ENCODE measurements around the gene FAM50A. TPM values are rescaled to one million over a fixed set of nuclear protein-coding genes. Genes with fewer than 3 reads are reported as not detected.

The FAM50A gene
- total RNA-seq, 1 experiment from 2014 or later = 57.4 TPM

DNA sequence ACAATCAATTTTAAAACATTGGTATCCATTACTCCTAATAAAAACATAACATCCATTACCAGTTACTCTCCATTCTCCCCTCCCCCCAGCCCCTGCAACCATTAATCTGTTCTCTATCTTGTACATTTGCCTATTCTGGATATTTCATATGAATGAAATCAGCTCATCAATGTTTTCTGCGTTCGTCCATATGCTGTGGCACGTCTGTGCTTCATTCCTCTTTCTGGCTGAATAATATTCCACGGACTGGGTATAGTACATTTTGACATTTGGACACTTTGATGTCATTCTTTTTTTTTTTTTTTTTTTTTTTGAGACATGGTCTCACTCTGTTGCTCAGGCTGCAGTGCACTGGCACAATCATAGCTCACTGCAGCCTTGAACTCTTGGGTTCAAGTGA lies 40.1 kb upstream of the FAM50A start:
- peaks cover under 1% of the 10 kb centered on the region; the same call in 1 of the 2 replicates for H3K27me3 Mint-ChIP-seq (ENCODE audit: low read depth)

More for the DNA sequence above, 40.1 kb upstream of the FAM50A start:
- H4K91ac ChIP-seq (ENCODE audit: insufficient read length, low read depth, low read length) = no peak overlapping the region
- H3K18ac ChIP-seq (ENCODE audit: insufficient read length, low read depth, low read length) = no peak overlapping the region
- no peak overlapping the region for H4K8ac ChIP-seq (replicated peaks; ENCODE audit: insufficient read length, low read depth, low read length)
- no peak overlapping the region for H3K27ac Mint-ChIP-seq
- no peaks in the 10 kb centered on the region for H4K20me1 ChIP-seq (ENCODE audit: control insufficient read depth, insufficient read depth, insufficient read length)
- H2BK120ac ChIP-seq (ENCODE audit: low read depth, low read length, poor library complexity, severe bottlenecking) = no peak overlapping the region
- H3K9me3 ChIP-seq (ENCODE audit: control insufficient read depth, low read depth, low read length) = peaks cover 27% of the 10 kb centered on the region
- H3K27me3 ChIP-seq (ENCODE audit: insufficient read depth, low read length) = no peaks in the 10 kb centered on the region
- H2BK12ac ChIP-seq (ENCODE audit: insufficient read length, low read depth, low read length) = no peak overlapping the region
- no peak overlapping the region for H3K4me2 ChIP-seq (ENCODE audit: insufficient read depth, insufficient read length, low read length)
- H2AK5ac ChIP-seq (ENCODE audit: insufficient read length, low read length) = no peak overlapping the region
- H2BK20ac ChIP-seq (ENCODE audit: low read depth, low read length, poor library complexity, severe bottlenecking) = no peak overlapping the region
- no peak overlapping the region for H3K9ac ChIP-seq (ENCODE audit: extremely low read depth, insufficient read length, low read length)
- H3K23ac ChIP-seq (ENCODE audit: insufficient read length, low read depth, low read length) = no peak overlapping the region
- H3T11ph ChIP-seq (ENCODE audit: low read length) = no peak overlapping the region
- H3K14ac ChIP-seq (ENCODE audit: insufficient read depth, low read length) = no peak overlapping the region
- DNase-seq = no peak
- TF ChIP-seq, protein P1, sequence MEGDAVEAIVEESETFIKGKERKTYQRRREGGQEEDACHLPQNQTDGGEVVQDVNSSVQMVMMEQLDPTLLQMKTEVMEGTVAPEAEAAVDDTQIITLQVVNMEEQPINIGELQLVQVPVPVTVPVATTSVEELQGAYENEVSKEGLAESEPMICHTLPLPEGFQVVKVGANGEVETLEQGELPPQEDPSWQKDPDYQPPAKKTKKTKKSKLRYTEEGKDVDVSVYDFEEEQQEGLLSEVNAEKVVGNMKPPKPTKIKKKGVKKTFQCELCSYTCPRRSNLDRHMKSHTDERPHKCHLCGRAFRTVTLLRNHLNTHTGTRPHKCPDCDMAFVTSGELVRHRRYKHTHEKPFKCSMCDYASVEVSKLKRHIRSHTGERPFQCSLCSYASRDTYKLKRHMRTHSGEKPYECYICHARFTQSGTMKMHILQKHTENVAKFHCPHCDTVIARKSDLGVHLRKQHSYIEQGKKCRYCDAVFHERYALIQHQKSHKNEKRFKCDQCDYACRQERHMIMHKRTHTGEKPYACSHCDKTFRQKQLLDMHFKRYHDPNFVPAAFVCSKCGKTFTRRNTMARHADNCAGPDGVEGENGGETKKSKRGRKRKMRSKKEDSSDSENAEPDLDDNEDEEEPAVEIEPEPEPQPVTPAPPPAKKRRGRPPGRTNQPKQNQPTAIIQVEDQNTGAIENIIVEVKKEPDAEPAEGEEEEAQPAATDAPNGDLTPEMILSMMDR (conservative IDR thresholded peaks at IDR 0.05) = no peak
- no peak overlapping the region for H3K4ac ChIP-seq (ENCODE audit: low read depth, low read length)
- peaks cover 74 to 78% of the 10 kb centered on the region in 2 experiments for H3K9me3 Mint-ChIP-seq
- H3K4me3 Mint-ChIP-seq = no peak overlapping the region
- H2AFZ ChIP-seq (ENCODE audit: low read length) = no peak overlapping the region
- H3K79me2 ChIP-seq (ENCODE audit: insufficient read depth, low read length) = peaks cover 3% of the 10 kb centered on the region; the same call in 1 of the 2 replicates
- no peaks in the 10 kb centered on the region for H3K79me1 ChIP-seq (ENCODE audit: insufficient read depth, low read depth, low read length, poor library complexity, severe bottlenecking)
- H3K23me2 ChIP-seq (ENCODE audit: insufficient read length, low read depth, low read length, poor library complexity, severe bottlenecking) = peaks cover 7% of the 10 kb centered on the region
- no CpG with 5 or more reads among the region's 4 CpGs for WGBS (ENCODE audit: extremely low coverage, insufficient read length, low lambda C conversion rate)
- H3K27ac ChIP-seq (ENCODE audit: insufficient read length, low read depth, low read length) = no peak overlapping the region
- H4K5ac ChIP-seq (ENCODE audit: insufficient read length, low read depth, low read length) = no peak overlapping the region
- no peak overlapping the region for H2BK5ac ChIP-seq (ENCODE audit: insufficient read length, low read length)
- no peak overlapping the region for H2BK15ac ChIP-seq (ENCODE audit: low read depth, low read length)
- H3K4me1 ChIP-seq (ENCODE audit: insufficient read depth, low read length) = no peaks in the 10 kb centered on the region
- peaks cover 27 to 42% (median 32%) of the 10 kb centered on the region in 3 experiments for H3K36me3 Mint-ChIP-seq (ENCODE audit: insufficient read depth in 1 of 3, low read depth in 3 of 3)
- H3K56ac ChIP-seq (ENCODE audit: insufficient read length, low read depth, low read length) = no peak overlapping the region
- peaks cover 4 to 18% of the 10 kb centered on the region in 2 experiments for H3K4me1 Mint-ChIP-seq
